Right lung (tissue), 5 donors: ENCODE results near the gene SDHAF2. TPM values are rescaled to one million over a fixed set of nuclear protein-coding genes. Genes with fewer than 3 reads are reported as not detected.
"Not testable (repeated sequence)": the region's sequence is repeated elsewhere in the genome, so short reads cannot be mapped to it uniquely, and the experiment has no call there.

Experiments used
- DNase-seq, 2 donors: peaks; one replicate each; pipeline ENCODE4 v3.0.0-alpha.2; 2013
- polyA plus RNA-seq, 5 donors: library from polyadenylated mRNA; unstranded; fragments of 120-200 nt; gene quantifications; one replicate each; pipeline versions ENCODE4 v1.2.1 to v1.2.3, GENCODE V29; 2013; ENCODE audit warnings: inconsistent platforms in 1 of 5, low replicate concordance in 1 of 5; ENCODE audit not compliant: insufficient read length in 5 of 5, insufficient read depth in 1 of 5

The SDHAF2 gene
- polyA plus RNA-seq, 5 donors: 35.7 to 46.9 (median 40.3) TPM

DNA sequence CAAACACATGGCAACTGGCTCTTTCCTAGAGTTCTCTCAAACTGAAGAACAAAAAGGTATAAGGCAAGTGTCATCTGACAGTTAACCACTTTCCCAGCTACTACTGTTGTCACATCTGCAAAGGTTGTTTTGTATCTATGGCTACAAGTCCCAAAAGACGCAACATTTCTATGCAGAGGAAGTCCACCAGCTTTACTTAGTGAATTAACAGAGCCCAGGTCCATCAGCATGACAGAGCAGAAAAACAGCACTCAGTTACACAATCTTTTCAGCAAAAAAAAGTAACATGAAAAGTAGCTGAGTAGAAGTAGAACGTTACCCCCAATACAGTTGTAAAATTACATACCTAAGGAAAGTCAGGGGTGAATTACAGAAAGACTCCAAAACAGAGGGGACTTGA is 12.3 kb upstream of the SDHAF2 start:
- no peak for DNase-seq

DNA sequence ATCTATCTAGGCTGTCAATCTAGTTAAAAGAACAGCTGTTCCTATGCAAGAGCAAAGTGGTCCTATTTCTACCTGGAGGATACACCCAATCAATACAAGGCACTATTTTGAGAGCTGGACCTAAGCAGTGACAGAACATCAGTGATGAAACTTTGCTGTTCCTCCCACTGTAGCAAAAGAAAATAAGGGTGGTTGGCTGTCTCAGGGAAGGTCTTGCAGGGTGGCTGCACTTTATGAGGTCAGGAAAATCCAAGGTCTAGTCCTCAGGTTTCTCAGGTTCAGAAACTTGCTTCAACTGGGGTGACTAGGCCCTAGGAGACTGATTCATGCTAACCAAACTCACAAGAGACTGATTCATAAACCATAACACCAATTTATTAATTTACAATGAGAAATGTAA is 11.8 kb upstream of the SDHAF2 start:
- no peak for DNase-seq

DNA sequence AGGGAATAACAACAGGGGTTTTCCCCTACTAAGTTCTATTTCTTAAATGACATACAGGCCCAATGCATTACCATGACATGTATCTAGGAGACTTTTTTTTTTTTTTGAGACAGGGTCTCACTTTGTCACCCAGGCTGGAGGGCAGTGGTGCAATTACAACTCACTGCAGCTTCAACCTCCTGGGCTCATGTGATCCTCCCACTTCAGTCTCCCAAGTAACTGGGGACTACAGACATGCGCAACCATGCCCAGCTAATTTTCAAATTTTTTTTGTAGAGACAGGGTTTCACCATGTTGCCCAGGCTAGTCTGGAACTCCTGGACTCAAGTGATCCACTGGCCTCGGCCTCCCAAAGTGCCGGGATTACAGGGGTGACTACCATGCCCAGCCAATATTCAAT is 7.7 kb upstream of the SDHAF2 start:
- DNase-seq: no peak

DNA sequence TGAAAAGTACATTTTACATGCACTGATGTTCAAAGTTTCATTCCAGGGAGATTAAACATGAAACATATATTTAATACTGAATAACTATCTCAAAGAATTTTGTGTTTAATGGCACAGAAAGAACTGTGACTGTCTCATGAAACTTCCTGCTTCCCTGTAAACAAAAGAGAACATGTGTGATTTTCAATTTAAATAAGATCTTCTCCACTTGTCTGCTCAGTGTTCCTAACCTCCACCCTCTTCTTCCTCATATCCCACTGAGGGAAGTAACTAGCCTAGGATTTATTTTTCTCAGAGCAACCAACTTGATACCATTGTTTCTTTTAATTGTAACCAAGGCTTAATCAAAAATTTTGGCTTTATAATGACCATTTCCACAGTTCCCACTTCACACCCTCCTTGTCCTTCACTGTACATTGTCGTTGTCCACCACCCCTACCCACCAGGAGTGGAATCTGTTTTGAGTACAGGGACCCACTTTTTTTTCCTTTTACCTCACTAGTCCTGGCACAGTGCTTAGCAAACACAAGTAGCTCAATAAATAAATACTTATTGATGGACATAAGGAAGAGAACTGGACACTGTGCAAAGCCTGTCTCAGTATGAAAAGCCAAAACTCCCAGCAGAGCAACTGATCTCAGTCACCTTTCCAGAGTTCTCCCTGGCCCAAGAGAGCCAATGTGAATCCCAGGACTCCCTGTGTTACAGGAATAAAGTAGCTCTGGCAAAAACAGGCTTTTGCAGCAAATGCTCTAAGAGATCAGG is 4.4 kb upstream of the SDHAF2 start:
- DNase-seq: no peak

DNA sequence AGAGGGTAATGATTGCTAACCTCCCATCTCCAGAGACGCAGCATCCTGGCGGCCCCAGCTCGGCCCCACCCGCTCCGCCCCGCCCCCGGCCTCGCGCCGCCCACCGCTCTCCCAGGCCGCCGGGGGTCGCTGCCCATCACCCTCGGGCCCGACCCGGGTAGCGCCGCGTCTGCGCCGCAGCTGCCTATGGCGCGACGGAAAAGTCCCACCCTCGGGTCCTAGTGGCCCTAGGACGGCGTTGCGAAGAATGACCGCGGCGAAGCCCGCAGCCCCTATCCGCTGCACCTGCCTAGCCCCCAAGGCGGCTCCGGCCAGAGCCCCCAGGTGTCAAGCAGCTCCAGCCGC is 606 bp upstream of the SDHAF2 start:
- DNase-seq: peak in 1 of 2 donors; percentile 70

DNA sequence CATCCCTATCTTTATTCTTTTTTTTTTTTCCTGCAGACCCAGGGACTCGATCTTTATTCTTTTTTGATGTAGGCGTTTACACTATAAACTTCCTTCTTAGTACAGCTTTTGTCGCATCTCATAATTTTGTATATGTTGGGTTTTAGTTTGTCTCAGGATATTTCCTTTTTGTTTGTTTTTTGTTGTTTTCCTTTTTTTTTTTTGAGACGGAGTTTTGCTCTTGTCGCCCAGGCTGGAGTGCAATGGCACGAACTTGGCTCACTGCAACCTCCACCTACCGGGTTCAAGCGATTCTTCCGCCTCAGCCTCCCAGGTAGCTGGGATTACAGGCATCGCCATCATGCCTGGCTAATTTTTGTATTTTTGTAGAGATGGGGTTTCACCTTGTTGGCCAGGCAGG is 915 bp downstream of the SDHAF2 start:
- not testable (repeated sequence) for DNase-seq

DNA sequence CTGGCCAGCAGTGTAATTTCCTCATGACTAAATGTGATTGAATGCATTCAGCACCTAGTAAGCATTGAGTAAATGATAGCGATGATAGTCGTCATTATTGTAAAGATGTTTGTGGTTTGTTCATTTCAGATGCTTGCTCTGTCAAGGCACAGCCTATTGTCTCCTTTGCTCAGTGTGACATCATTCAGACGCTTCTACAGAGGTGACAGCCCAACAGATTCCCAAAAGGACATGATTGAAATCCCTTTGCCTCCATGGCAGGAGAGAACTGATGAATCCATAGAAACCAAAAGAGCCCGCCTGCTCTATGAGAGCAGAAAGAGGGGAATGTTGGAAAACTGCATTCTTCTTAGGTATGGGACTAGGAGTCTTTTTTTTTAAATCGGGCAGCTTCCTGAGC is 7.6 kb downstream of the SDHAF2 start:
- no peak for DNase-seq

DNA sequence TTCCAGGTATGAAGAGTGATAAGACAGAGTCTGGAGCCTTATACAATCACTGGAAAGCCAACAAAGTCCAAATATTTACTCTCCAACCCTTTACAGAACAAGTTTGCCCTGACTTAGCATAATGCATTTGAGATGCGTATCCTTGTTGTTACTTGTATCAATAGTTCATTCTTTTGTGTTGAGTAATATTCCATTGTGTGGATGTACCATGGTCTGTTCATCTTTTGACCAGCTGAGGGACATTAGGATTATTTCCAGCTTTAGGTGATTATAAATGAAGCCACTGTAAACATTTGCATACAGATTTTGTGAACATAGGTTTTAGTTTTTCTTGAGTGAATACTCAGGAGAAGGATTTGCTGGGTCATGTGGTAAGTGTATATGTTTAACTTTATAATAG is 9.7 kb downstream of the SDHAF2 start:
- no peak for DNase-seq

DNA sequence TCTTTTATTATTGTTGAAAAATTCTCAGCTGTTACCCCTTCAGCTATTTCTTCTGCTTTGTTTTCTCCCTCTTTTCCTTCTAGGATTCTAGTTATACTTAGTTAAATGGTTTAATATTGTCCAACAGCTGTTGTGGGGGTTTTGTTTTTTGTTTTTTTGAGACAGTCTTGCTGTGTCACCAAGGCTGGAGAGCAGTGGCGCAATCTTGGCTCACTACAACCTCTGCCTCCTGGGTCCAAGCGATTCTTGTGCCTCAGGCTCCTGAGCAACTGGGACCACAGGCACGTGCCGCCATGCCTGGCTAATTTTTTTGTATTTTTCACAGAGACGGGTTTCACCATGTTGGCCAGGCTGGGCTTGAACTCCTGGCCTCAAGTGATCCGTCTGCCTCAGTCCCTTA is 12.7 kb downstream of the SDHAF2 start:
- no peak for DNase-seq

DNA sequence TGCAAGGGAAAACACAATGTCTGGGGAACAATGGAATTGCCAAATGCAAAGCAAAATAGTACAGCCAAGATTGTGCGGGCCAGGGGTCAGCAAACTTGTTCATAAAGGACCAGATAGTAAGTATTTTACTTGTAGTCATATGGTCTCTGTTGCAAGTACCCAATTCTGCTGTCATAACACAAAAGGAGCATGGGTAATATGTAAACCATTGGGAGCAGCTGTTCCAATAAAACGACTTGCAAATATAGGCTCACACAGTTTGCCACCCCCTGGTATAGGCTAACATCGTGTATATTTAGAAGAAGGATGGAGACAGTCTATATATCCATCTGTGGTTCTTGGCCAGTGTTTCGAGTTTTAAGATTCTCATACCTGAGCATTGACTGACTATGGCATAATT is 15.6 kb downstream of the SDHAF2 start:
- peak; percentile 16 to 17 for DNase-seq

DNA sequence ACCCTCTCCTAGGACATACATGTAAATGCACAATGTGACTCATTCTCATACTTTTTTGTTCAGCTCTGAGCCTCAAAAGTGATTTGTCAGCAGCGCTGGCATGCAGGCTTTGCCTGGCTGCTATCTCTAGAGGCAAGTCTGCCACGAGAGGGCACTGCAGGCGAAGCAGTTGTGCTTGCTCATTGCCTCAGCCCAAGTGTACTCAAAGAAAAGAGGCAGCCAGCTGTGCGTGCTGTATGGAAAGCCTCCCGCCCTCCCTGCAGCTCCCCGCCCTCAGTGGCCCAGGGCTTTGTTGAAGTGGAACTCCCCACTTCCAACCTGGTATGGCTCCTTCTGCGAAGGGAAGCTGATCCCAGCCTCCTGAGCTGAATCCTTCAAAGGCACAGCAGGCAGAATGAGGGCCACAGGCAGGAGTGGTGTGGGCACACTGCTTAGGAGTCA is 16.3 kb downstream of the SDHAF2 start:
- DNase-seq: peak; percentile 76 to 81

DNA sequence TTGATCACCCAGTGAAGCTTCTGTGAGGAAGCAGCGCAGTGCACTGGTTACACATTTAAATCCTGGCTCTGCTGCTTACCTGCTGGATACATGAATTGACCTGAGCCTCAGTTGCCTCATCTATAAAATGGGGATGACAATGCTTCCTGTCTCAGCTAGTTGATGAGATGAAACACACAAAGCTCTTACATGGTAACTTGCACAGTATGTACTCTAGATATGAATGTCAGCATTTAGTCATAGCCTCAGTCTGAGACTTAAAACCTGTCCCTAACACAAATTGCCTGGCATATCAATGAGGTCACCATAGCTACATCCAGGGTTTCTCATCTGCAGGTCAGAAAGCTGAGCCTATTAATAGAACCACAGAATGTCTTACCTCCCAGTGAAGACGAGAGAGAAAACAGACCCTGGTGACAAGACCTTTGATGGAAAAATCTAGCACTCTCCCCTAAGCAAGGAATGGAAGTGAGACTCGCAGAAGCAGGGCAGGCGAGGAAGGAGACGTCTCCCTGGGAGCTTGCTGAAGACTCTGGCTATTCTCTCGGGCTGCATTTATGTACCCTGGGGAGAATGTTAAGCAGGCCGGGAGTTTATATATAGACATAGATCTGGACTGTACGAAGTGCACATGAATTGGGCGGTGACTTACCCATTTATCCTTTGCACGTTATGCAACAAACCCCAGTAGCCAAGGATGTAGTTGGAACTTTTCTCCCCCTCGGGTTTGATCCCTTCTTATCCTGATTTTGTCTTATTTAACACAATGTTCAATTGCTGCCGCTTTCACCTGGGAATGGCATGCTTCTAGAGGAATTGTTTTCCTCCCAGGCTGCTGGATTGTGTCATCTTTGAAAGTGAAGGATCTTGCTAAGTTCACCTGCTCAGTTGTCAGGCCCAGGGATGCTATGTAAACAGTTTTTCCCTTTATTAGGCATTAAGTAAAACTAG is 18.0 kb downstream of the SDHAF2 start:
- DNase-seq: no peak

DNA sequence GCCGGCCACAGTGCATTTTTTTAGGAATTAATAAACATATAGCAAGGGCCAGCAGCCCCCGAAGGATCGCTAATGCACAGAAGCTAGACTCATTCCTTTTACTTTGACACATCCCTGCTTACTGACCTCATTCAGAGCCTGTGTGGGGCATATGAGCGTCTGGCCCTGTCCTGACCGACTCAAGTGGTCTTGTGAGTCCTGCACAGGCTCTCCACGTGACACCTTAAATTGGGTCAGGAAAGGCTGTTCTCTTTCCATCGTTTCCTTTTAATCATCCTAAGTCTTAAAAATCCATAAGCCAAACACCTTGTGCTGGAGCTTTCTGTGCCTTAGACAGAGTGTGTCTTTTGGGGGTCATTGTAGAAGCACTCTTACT is 18.6 kb downstream of the SDHAF2 start:
- DNase-seq: no peak

DNA sequence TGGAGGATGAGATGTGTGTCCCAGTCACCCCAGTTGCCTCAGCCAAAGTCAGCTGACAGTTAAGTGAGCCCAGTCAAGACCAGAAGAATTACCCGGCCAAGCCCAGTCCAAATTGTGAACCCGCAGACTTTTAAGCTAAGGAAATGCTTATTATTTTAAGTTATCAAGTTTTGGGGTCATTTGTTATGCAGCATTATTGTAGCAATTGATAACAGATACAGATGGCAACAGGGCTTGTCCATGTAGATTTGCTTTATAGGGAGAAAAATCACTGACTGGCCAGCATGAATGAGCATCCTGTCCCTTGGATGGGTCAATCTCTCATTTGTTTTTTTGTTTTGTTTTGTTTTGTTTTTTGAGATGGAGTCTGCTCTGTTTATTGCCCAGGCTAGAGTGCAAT is 22.9 kb downstream of the SDHAF2 start:
- no peak for DNase-seq

DNA sequence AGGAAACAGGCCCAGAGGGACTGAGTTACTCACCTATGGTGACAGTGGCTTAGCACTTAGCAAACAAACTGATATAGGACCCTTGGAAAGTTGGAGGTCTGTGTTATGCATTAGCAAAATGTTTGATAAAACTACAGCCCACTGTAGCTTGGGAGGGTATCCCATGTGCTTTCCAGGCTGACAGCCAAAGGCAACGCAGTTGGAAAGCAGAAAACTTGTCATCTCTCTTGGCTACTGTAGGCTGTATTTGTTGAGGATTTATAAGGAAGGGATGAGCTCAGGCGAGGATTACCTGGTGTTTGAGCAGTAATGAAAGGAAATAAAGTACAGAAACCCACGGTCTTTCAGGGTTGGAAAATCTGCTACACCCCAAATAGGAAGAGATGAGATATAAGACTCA is 23.8 kb downstream of the SDHAF2 start:
- DNase-seq: no peak

DNA sequence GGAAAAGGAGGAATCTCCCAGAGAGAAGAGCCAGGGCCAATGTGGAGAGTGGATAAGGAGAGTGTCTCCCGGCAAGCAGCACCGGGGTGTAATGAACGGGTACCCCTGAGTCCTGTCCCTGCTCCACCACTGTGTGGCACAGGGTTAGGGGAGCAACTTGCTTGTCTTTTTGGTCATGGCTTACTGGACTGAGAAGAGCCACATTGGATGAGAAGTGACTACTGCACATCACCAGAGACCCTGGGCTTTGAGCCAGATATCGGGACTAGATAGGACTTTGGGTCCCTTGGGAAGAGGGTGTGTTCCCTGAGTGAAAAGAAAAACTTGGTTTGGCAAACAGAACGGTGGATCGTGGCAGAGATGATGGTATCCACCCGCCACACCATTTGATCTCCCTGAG is 24.6 kb downstream of the SDHAF2 start:
- DNase-seq: no peak

DNA sequence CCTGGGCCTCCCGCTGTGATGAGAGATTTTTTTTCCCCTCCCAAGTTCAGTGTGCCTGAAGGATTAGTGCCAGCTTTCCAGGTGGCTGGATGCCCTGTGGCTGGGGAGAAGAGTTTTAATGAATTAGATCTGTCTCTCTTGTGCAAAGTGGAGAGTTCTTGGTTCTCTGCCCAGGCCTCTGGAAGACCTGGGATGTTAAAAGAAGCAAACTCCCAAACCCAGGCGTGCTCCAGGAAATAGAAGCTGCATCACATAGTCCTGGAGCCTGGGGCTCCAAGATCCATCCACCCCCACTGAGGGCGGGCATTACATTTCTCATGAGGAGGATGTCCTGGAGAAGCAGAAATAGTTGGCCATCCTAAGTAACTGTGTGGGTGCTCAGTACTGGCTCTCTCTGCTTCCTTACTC is 30.6 kb downstream of the SDHAF2 start:
- no peak for DNase-seq

DNA sequence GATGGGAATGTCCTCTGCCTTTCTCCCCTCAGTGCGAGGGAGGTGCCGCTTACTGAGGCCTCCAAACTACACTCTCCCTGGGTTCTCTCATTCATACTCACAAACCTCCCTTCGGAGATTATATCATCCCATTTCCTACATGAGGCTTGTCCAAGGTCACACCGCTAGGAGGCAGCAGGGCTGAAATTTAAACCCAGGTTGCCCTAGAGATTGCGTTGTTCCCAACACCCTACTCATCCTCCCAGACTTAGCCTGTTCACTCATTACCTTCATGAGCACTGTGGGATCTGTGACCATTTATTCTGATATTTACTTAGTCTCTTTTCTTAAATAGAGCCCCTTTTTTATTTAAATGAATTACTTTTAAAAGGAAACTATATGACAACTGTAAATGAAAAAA is 31.1 kb downstream of the SDHAF2 start:
- no peak for DNase-seq

DNA sequence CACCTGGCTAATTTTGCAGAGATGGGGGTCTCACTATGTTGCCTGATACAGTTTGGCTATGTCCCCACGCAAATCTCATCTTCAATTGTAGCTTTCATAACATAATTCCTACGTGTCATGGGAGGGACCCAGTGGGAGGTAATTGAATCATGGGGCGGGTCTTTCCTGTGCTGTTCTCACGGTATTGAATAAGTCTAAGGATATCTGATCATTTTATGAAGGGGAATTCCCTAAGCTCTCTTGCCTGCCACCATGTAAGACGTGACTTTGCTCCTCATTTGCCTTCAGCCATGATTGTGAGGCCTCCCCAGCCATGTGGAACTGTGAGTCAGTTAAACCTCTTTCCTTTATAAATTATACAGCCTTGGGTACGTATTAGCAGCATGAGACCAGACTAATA is 37.7 kb downstream of the SDHAF2 start:
- DNase-seq: not testable (repeated sequence)

DNA sequence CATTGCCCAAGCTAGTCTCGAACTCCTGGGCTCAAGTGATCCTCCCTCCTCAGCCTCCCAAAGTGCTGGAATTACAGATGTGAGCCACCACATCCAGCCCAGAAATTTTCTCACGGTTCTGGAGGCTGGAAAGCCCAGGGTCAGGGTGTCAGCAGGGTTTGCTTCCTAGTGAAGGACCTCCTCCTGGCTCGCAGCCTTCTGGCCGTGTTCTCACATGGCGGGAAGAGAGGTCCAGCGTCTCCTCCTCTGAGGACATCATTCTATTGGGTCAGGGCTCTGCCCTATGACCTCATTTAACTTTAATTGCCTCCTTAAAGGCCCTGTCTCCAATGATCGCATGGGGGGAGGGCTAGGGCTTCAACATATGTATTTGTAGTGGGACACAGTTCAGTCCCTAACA is 38.1 kb downstream of the SDHAF2 start:
- no peak for DNase-seq

DNA sequence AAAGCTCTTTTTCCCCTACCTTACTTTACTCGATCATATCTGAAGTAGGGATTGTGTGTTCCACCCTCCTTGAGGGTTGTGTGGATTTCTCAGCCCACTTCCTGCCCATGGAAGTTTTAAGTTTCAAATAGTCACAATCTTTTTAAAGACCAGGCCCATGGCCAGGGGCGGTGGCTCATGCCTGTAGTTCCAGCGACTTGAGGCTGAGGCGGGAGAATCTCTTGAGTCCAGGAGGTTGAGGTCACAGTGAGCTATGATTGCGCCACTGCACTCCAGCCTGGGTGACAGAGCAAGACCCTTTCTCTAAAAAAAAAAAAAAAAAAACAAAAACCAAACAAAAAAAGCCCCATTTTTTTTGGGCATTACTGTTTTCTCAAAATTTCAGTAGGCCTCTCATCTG is 42.4 kb downstream of the SDHAF2 start:
- no peak for DNase-seq

DNA sequence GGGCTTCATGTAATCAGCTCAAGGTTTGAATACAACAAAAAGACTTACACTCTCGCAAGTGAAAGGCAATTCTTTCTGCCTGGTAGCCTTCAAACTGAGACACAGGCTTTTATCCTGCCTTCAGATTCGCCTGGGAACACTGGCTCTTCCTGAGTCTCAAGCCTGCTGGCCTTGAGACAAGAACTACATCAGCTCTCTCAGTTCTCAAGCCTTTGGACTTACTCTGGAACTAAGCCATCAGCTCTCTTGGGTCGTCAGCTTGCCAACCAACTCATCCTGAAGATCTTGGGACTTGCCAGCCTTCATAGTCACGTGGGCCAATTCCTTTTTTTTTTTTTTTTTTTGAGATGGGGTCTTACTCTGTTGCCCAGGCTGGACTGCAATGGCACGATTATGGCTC is 42.9 kb downstream of the SDHAF2 start:
- DNase-seq: no peak

DNA sequence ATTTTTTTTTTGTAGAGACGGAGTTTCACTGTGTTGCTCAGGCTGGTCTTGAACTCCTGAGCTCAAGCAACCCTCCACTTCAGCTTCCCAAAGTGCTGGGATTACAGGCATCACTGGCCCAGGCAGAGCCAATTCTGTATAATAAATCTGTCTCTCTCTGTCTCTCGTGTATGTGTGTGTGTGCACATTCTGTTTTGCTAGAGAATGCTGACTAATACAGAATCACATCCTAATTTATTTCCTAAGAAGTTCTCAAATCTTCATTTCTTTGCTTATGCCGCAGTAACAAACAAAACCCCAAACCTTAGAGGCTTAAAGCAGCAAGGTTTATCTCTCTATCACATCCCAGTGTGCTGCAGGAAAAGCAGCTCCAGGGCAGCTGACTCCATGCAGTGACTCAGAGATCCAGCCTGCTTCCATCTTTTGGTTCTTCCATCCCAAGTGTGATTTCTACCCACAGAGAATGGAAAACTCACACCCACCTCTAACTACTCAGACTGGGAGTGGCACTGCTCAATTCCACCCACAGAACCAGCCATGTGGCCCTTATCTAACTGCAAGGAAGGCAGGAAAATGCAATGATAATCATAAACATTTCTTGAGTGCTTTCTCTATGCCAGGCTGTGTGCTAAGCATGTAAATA is 43.6 kb downstream of the SDHAF2 start:
- no peak for DNase-seq
